Neural cell (in vitro differentiated cells): ENCODE data around the gene CABLES1. TPM values are rescaled to one million over a fixed set of nuclear protein-coding genes. Genes with fewer than 3 reads are reported as not detected.

Experiments
- H2AFZ ChIP-seq: fragments of 200-600, 300-800 bp; sonication (generic), shearing (Covaris generic); 2 replicates; pipeline ENCODE4 v1.6.0; 2014; ENCODE audit warnings: low read depth, mild to moderate bottlenecking, antibody characterized with exemption, low read length, moderate library complexity
- H3F3A ChIP-seq: fragments of 200-600 bp; shearing (Covaris generic); 2 replicates; pipeline ENCODE4 v1.6.1; 2016; ENCODE audit warnings: mild to moderate bottlenecking, moderate library complexity, mixed read lengths, antibody characterized with exemption, low read length; ENCODE audit not compliant: insufficient read depth, poor library complexity, severe bottlenecking
- H3K27ac ChIP-seq: fragments of 200-600, 300-800 bp; sonication (generic), shearing (Covaris generic); 2 replicates; pipeline ENCODE4 v1.5.1; 2014; ENCODE audit warnings: mild to moderate bottlenecking, low read length, moderate library complexity
- H3K27me3 ChIP-seq: fragments of 300-800, 200-600 bp; sonication (generic), shearing (Covaris generic); 2 replicates; pipeline ENCODE4 v1.6.0; 2014; ENCODE audit warnings: mild to moderate bottlenecking, low read depth, low read length, moderate library complexity; ENCODE audit not compliant: insufficient read depth
- H3K36me3 ChIP-seq: fragments of 300-800, 200-600 bp; sonication (generic), shearing (Covaris generic); 2 replicates; pipeline ENCODE4 v1.5.1; 2014; ENCODE audit warnings: mild to moderate bottlenecking, antibody characterized with exemption, low read length, moderate library complexity; ENCODE audit not compliant: insufficient read depth
- H3K4me2 ChIP-seq: fragments of 300-800, 200-600 bp; sonication (generic), shearing (Covaris generic); 2 replicates; pipeline ENCODE4 v1.6.0; 2014; ENCODE audit warnings: mild to moderate bottlenecking, low read length
- H3K4me3 ChIP-seq: fragments of 300-800, 200-600 bp; sonication (generic), shearing (Covaris generic); 2 replicates; pipeline ENCODE4 v1.5.1; 2014; ENCODE audit warnings: mild to moderate bottlenecking, low read length, moderate library complexity
- H3K79me2 ChIP-seq: fragments of 200-600 bp; shearing (Covaris generic); replicated peaks from 2 replicates; pipeline ENCODE4 v1.6.0; 2014; ENCODE audit warnings: mild to moderate bottlenecking, low read length, moderate library complexity; ENCODE audit not compliant: insufficient read depth
- H3K9ac ChIP-seq: fragments of 300-800, 200-600 bp; sonication (generic), shearing (Covaris generic); 2 replicates; pipeline ENCODE4 v1.6.1; 2016; ENCODE audit warnings: mild to moderate bottlenecking, low read length, mixed read lengths
- H3K9me2 ChIP-seq: fragments of 200-600 bp; shearing (Covaris generic); 2 replicates; pipeline ENCODE4 v1.6.1; 2016; ENCODE audit warnings: mild to moderate bottlenecking, low read length, mixed read lengths; ENCODE audit not compliant: insufficient read depth
- H3K9me3 ChIP-seq: fragments of 200-600, 300-800 bp; sonication (generic), shearing (Covaris generic); 2 replicates; pipeline ENCODE4 v1.6.1; 2016; ENCODE audit warnings: mild to moderate bottlenecking, mixed run types, low read length, moderate library complexity, mixed read lengths
- H4K20me1 ChIP-seq: fragments of 200-600 bp; shearing (Covaris generic); 2 replicates; pipeline ENCODE4 v1.6.1; 2016; ENCODE audit warnings: mild to moderate bottlenecking, mixed run types; ENCODE audit not compliant: insufficient read depth
- EP300 ChIP-seq: fragments of 450-650 bp; conservative IDR thresholded peaks from 2 replicates; pipeline ENCODE4 v1.6.1; 2014; ENCODE audit warnings: antibody characterized with exemption, mild to moderate bottlenecking, moderate library complexity; ENCODE audit not compliant: poor library complexity, severe bottlenecking
- EZH2 ChIP-seq: fragments of 200-600, 300-800 bp; shearing (Covaris generic), sonication (generic); IDR thresholded peaks from 2 replicates; pipeline ENCODE4 v1.6.1; 2014; ENCODE audit warnings: antibody characterized with exemption, low read length, borderline replicate concordance, mild to moderate bottlenecking; ENCODE audit not compliant: insufficient read depth, poor library complexity, severe bottlenecking
- MXI1 ChIP-seq: fragments of 450-650 bp; conservative IDR thresholded peaks from 2 replicates; pipeline ENCODE4 v1.6.1; 2014; ENCODE audit warnings: antibody characterized with exemption, mild to moderate bottlenecking; ENCODE audit not compliant: poor library complexity, severe bottlenecking
- POLR2AphosphoS5 ChIP-seq: IDR thresholded peaks from 2 replicates; pipeline ENCODE4 v1.6.1; 2012
- RAD21 ChIP-seq: fragments of 450-650 bp; conservative IDR thresholded peaks from 2 replicates; pipeline ENCODE4 v1.6.1; 2014; ENCODE audit warnings: antibody characterized with exemption, mild to moderate bottlenecking, moderate library complexity
- SMC3 ChIP-seq: fragments of 450-650 bp; conservative IDR thresholded peaks from 2 replicates; pipeline ENCODE4 v1.6.1; 2014; ENCODE audit warnings: antibody characterized with exemption, mild to moderate bottlenecking, moderate library complexity; ENCODE audit not compliant: poor library complexity
- TAF1 ChIP-seq: IDR thresholded peaks from 2 replicates; pipeline ENCODE4 v1.6.1; 2012; ENCODE audit warnings: low read depth
- polyA plus RNA-seq: library from polyadenylated mRNA; depleted of rRNA; stranded (reverse); fragments of >200 nt; gene quantifications from 2 replicates; pipeline ENCODE4 v1.2.3, GENCODE V29; 2014
- TF ChIP-seq, protein P1 (sequence below): IDR thresholded peaks from 2 replicates; pipeline ENCODE4 v1.6.1; 2012; ENCODE audit warnings: borderline replicate concordance
- TF ChIP-seq, protein P2 (sequence below): fragments of 450-650 bp; IDR thresholded peaks from 2 replicates; pipeline ENCODE4 v1.5.1; 2014; ENCODE audit warnings: antibody characterized with exemption, mild to moderate bottlenecking, moderate library complexity; ENCODE audit not compliant: poor library complexity, severe bottlenecking

Gene CABLES1
- polyA plus RNA-seq, 1 donor from 2014 or later, result 1.4 TPM

DNA sequence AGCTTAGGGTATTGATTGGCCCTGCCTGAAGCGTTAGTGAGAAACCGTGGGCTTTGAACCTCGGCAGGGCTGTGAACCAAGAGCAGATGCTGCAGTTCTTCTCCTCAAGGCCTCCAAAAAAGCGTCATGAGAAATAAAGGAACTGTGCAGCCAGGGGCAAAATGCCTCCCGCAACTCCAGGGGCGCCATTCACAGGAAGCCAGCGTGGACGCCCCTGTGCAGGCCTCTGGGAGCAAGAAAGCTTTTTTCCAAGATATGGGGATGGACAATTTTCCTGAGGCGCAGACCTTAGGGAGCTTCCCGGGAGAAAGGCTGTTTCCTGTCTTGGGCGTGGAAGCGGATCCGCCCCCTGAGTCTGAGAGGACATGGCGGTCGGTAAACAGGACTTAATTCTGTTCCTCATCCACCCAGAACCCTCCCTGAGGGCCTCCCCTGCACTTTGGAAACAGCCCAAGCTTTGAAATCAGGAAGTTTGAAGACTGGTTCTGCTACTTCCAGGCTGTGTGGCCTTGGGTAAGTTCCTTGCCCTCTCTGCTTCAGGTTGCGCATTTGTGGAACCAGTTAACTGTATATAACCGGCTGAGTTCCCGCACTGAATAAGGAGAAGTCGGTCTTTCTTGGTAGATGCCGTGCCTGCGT, 29.6 kb upstream of the CABLES1 start:
- H3K36me3 ChIP-seq, result no peaks in the 10 kb centered on the region
- H3K27ac ChIP-seq, result no peak overlapping the region
- no peaks in the 10 kb centered on the region for H3K79me2 ChIP-seq
- no peaks in the 10 kb centered on the region for H4K20me1 ChIP-seq
- H3K9me3 ChIP-seq, result no peaks in the 10 kb centered on the region
- no peaks in the 10 kb centered on the region for H3K9me2 ChIP-seq
- no peak overlapping the region for H2AFZ ChIP-seq
- no peaks in the 10 kb centered on the region for H3K27me3 ChIP-seq
- H3K4me2 ChIP-seq, result no peak overlapping the region
- H3K9ac ChIP-seq, result no peak overlapping the region
- TF ChIP-seq SMC3 (no peak), RAD21 (no peak), TAF1 (no peak)
- H3F3A ChIP-seq, result no peaks in the 10 kb centered on the region
- no peak overlapping the region for H3K4me3 ChIP-seq

DNA sequence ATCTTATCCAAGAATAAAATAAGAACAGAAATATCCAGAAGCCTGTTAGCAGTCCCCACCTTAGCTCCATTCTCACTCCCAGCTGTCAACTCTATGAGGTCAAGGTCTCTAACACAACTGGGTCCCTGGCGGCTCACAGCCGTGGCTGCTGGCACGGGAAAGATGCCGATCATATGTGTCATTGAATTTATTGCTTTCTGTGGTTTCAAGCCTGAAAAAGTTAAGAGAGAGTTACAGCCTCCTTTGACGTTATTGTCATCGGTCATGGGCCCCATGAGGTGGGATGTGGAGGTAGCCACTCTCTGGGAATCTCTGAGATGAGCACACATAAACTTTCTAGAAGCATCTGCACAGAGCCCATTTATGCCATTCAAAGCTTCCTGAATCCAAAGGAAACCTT, 28.7 kb upstream of the CABLES1 start:
- Histone ChIP-seq H4K20me1 (no peaks in the 10 kb centered on the region), H3K27me3 (no peaks in the 10 kb centered on the region), H3F3A (no peaks in the 10 kb centered on the region), H3K36me3 (no peaks in the 10 kb centered on the region), H3K79me2 (no peaks in the 10 kb centered on the region), H2AFZ (no peak overlapping the region), H3K4me2 (no peak overlapping the region), H3K27ac (no peak overlapping the region), H3K4me3 (no peak overlapping the region), H3K9me2 (no peaks in the 10 kb centered on the region), H3K9ac (no peak overlapping the region), H3K9me3 (no peaks in the 10 kb centered on the region)
- TF ChIP-seq TAF1, result no peak
- TF ChIP-seq, protein P1, sequence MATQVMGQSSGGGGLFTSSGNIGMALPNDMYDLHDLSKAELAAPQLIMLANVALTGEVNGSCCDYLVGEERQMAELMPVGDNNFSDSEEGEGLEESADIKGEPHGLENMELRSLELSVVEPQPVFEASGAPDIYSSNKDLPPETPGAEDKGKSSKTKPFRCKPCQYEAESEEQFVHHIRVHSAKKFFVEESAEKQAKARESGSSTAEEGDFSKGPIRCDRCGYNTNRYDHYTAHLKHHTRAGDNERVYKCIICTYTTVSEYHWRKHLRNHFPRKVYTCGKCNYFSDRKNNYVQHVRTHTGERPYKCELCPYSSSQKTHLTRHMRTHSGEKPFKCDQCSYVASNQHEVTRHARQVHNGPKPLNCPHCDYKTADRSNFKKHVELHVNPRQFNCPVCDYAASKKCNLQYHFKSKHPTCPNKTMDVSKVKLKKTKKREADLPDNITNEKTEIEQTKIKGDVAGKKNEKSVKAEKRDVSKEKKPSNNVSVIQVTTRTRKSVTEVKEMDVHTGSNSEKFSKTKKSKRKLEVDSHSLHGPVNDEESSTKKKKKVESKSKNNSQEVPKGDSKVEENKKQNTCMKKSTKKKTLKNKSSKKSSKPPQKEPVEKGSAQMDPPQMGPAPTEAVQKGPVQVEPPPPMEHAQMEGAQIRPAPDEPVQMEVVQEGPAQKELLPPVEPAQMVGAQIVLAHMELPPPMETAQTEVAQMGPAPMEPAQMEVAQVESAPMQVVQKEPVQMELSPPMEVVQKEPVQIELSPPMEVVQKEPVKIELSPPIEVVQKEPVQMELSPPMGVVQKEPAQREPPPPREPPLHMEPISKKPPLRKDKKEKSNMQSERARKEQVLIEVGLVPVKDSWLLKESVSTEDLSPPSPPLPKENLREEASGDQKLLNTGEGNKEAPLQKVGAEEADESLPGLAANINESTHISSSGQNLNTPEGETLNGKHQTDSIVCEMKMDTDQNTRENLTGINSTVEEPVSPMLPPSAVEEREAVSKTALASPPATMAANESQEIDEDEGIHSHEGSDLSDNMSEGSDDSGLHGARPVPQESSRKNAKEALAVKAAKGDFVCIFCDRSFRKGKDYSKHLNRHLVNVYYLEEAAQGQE, result no peak
- TF ChIP-seq EP300, result no peak
- no peak for TF ChIP-seq RAD21
- TF ChIP-seq SMC3, result no peak
- TF ChIP-seq POLR2AphosphoS5, result no peak
- TF ChIP-seq MXI1, result no peak
- TF ChIP-seq, protein P2, sequence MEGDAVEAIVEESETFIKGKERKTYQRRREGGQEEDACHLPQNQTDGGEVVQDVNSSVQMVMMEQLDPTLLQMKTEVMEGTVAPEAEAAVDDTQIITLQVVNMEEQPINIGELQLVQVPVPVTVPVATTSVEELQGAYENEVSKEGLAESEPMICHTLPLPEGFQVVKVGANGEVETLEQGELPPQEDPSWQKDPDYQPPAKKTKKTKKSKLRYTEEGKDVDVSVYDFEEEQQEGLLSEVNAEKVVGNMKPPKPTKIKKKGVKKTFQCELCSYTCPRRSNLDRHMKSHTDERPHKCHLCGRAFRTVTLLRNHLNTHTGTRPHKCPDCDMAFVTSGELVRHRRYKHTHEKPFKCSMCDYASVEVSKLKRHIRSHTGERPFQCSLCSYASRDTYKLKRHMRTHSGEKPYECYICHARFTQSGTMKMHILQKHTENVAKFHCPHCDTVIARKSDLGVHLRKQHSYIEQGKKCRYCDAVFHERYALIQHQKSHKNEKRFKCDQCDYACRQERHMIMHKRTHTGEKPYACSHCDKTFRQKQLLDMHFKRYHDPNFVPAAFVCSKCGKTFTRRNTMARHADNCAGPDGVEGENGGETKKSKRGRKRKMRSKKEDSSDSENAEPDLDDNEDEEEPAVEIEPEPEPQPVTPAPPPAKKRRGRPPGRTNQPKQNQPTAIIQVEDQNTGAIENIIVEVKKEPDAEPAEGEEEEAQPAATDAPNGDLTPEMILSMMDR, result no peak
- TF ChIP-seq EZH2, result no peak

DNA sequence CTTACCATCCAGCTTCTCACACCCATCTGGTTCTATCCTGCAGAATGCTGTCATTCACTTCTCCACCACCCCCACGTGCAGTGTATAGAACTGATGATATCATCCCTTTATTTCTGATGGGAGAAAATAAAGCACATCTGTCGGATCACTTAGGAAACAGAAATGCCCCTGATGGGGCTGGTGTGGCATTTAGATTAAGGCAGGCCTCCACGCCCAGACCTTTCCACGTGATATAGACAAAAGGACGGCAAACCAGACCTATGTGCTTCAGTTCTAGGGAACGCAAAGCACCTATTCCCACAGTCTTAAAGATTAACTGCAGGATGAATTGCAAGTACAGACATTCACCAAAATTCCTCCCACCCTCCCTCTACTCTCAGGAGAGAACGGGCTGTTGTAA, 27.6 kb upstream of the CABLES1 start:
- Histone ChIP-seq H3F3A (no peaks in the 10 kb centered on the region), H4K20me1 (no peaks in the 10 kb centered on the region), H3K4me2 (no peak overlapping the region), H3K79me2 (no peaks in the 10 kb centered on the region), H2AFZ (no peak overlapping the region), H3K27me3 (no peaks in the 10 kb centered on the region), H3K9me2 (no peaks in the 10 kb centered on the region), H3K36me3 (no peaks in the 10 kb centered on the region), H3K27ac (no peak overlapping the region), H3K9ac (no peak overlapping the region), H3K4me3 (no peak overlapping the region), H3K9me3 (no peaks in the 10 kb centered on the region)
- TF ChIP-seq, protein P1, result no peak
- TF ChIP-seq EP300 (no peak), RAD21 (no peak), TAF1 (no peak), MXI1 (no peak), POLR2AphosphoS5 (no peak), SMC3 (no peak), EZH2 (no peak)
- TF ChIP-seq, protein P2, result no peak
